GM12878 (cell line): Measurements from ENCODE around the gene CD14. TPM values are rescaled to one million over a fixed set of nuclear protein-coding genes. Genes with fewer than 3 reads are reported as not detected.

Experiments used
- ATAC-seq: fragments of 200-7000 bp; cut with Tn5 transposase; 3 replicates; pipeline ENCODE4 v1.9.1; 2020; ENCODE audit warnings: mild to moderate bottlenecking, moderate library complexity
- BruUV-seq: library from RNA; stranded (reverse); fragments of 400-500 nt; replicated peaks from 2 replicates; lab custom pipeline; 2021; lab: Mats Ljungman, UMichigan
- CTCF ChIA-PET: fragments of 300-600 bp; sonication (Branson Sonifier 250); formaldehyde crosslinking; extraction: SDS; loops from one replicate; lab custom pipeline; 2021; ENCODE audit warnings: inconsistent platforms; lab: Yijun Ruan, JAX
- POLR2A ChIA-PET: fragments of 350-600 bp; formaldehyde crosslinking; extraction: SDS; loops from one replicate; lab custom pipeline; 2021; ENCODE audit warnings: inconsistent platforms; lab: Charles Lee
- RAD21 ChIA-PET: fragments of 300-600 bp; sonication (Branson Sonifier 250); formaldehyde crosslinking; loops from one replicate; lab custom pipeline; 2023; ENCODE audit warnings: antibody characterized with exemption; ENCODE audit not compliant: unreplicated experiment; lab: Charles Lee
- SMC1A ChIA-PET: fragments of 300-600 bp; sonication (Branson Sonifier 250); formaldehyde crosslinking; loops from one replicate; lab custom pipeline; 2023; ENCODE audit not compliant: unreplicated experiment, uncharacterized antibody; lab: Charles Lee
- DNase-seq: peaks from one replicate; pipeline ENCODE4 v3.0.0-alpha.2; 2011; ENCODE audit warnings: low read depth, low spot score
- FAIRE-seq: peaks from 3 replicates; lab custom pipeline; 2011; peaks lifted over from hg19 to GRCh38; lab: Jason Lieb, UNC
- H2AFZ ChIP-seq: 2 replicates; pipeline ENCODE4 v1.6.0; 2011; ENCODE audit warnings: low read depth, low read length, control low read depth; ENCODE audit not compliant: control insufficient read depth
- H3K27ac ChIP-seq: 2 replicates; pipeline ENCODE4 v1.5.1; 2011; ENCODE audit warnings: control low read depth; ENCODE audit not compliant: control insufficient read depth, insufficient read depth
- H3K27me3 ChIP-seq, 2 experiments: replicated peaks in 1 of 2; 2 replicates each; pipeline versions ENCODE4 v1.6.0 to v1.6.1; 2011; ENCODE audit warnings: low read length in 1 of 2; ENCODE audit not compliant: control insufficient read depth in 2 of 2, insufficient read depth in 2 of 2
- H3K36me3 ChIP-seq, 2 experiments: 2 replicates each; pipeline ENCODE4 v1.5.1; 2011; ENCODE audit warnings: low read length in 1 of 2; ENCODE audit not compliant: control insufficient read depth in 2 of 2, insufficient read depth in 2 of 2
- H3K4me1 ChIP-seq: 2 replicates; pipeline ENCODE4 v1.6.1; 2011; ENCODE audit warnings: mild to moderate bottlenecking, low read length, moderate library complexity, mixed read lengths; ENCODE audit not compliant: control insufficient read depth, insufficient read depth
- H3K4me2 ChIP-seq: 2 replicates; pipeline ENCODE4 v1.6.0; 2011; ENCODE audit warnings: control low read depth; ENCODE audit not compliant: control insufficient read depth, insufficient read depth
- H3K4me3 ChIP-seq: fragments of 200-600 bp; sonication (generic); 2 replicates; pipeline ENCODE4 v1.5.1; 2016
- H3K79me2 ChIP-seq: 2 replicates; pipeline ENCODE4 v1.6.0; 2011; ENCODE audit warnings: low read length; ENCODE audit not compliant: control insufficient read depth, insufficient read depth
- H3K9ac ChIP-seq: 2 replicates; pipeline ENCODE4 v1.8.0; 2011; ENCODE audit warnings: low read length, control low read depth, mixed read lengths; ENCODE audit not compliant: control insufficient read depth, insufficient read depth
- H3K9me3 ChIP-seq: replicated peaks from 3 replicates; pipeline ENCODE4 v1.5.1; 2011; ENCODE audit warnings: mild to moderate bottlenecking, low read length; ENCODE audit not compliant: control insufficient read depth, insufficient read depth
- H4K20me1 ChIP-seq: 2 replicates; pipeline ENCODE4 v1.6.0; 2011; ENCODE audit not compliant: control insufficient read depth, insufficient read depth
- CEBPZ ChIP-seq: fragments of 150-350 bp; IDR thresholded peaks from 2 replicates; pipeline ENCODE4 v1.6.1; 2016; ENCODE audit warnings: low read depth, low read length
- HDGF ChIP-seq: fragments of 450-650 bp; IDR thresholded peaks from 2 replicates; pipeline ENCODE4 v1.6.1; 2016; ENCODE audit warnings: antibody characterized with exemption
- IRF5 ChIP-seq: fragments of 450-650 bp; IDR thresholded peaks from 2 replicates; pipeline ENCODE4 v1.6.1; 2017; ENCODE audit warnings: borderline replicate concordance
- LARP7 ChIP-seq: fragments of 450-650 bp; IDR thresholded peaks from 2 replicates; pipeline ENCODE4 v1.6.1; 2017; ENCODE audit warnings: mild to moderate bottlenecking
- MYB ChIP-seq: fragments of 150-350 bp; IDR thresholded peaks from 2 replicates; pipeline ENCODE4 v1.6.1; 2014; ENCODE audit warnings: mild to moderate bottlenecking, low read depth, low read length, borderline replicate concordance
- NFYA ChIP-seq: IDR thresholded peaks from 2 replicates; pipeline ENCODE4 v1.6.1; 2011; ENCODE audit warnings: low read depth, mild to moderate bottlenecking, low read length, improper control_type of control experiment, borderline replicate concordance
- STAT1 ChIP-seq: fragments of 450-650 bp; conservative IDR thresholded peaks from 2 replicates; pipeline ENCODE4 v1.6.1; 2014; ENCODE audit warnings: antibody characterized with exemption, mild to moderate bottlenecking
- STAT3 ChIP-seq: IDR thresholded peaks from 2 replicates; pipeline ENCODE4 v1.6.1; 2011; ENCODE audit warnings: low read depth, low read length, improper control_type of control experiment
- TCF12 ChIP-seq: IDR thresholded peaks from 2 replicates; pipeline ENCODE4 v1.6.1; 2011; ENCODE audit warnings: low read depth, mild to moderate bottlenecking, low read length
- ZBTB40 ChIP-seq: fragments of 450-650 bp; IDR thresholded peaks from 2 replicates; pipeline ENCODE4 v1.6.1; 2016; ENCODE audit warnings: mild to moderate bottlenecking, moderate library complexity, borderline replicate concordance
- ZNF24 ChIP-seq: fragments of 450-650 bp; IDR thresholded peaks from 2 replicates; pipeline ENCODE4 v1.6.1; 2017; ENCODE audit warnings: antibody characterized with exemption, mild to moderate bottlenecking
- ZNF687 ChIP-seq: fragments of 450-650 bp; IDR thresholded peaks from 2 replicates; pipeline ENCODE4 v1.6.1; 2017; ENCODE audit warnings: mild to moderate bottlenecking, moderate library complexity
- WGBS: methylation state at CpG from one replicate; pipeline ENCODE4 v1.1.6; 2016; ENCODE audit warnings: low lambda C conversion rate; ENCODE audit not compliant: insufficient replicate concordance, insufficient coverage; ENCODE audit errors: missing lambda C conversion rate; 5-methylcytosine and 5-hydroxymethylcytosine counted together
- in situ Hi-C: fragments of 300-500 bp; cut with MboI; formaldehyde crosslinking; loops from 9 replicates; pipeline ENCODE4 v1.14.3; 2018; ENCODE audit warnings: mixed read lengths
- intact Hi-C: fragments of 100-400 bp; cut with micrococcal nuclease; formaldehyde crosslinking; loops from one replicate; pipeline ENCODE4 v1.14.2; 2022; ENCODE audit not compliant: unreplicated experiment
- polyA plus RNA-seq, 11 experiments: library from polyadenylated mRNA; depleted of rRNA in 4 of 11; unstranded in 6 of 11; stranded (reverse) in 5 of 11; fragments of >200 nt; fragmentation: Nextera tagmentation in 4 of 11; fragmentation: Illumina TruSeq in 1 of 11; extraction: Ambion mirVana in 4 of 11; extraction: Trizol in 1 of 11; gene quantifications; 1 replicate in 1 of 11; 2 replicates in 10 of 11; pipeline versions ENCODE4 v1.2.1 to v1.2.3, GENCODE V29; 2011 to 2016; ENCODE audit warnings: inconsistent platforms in 2 of 11, missing spikeins in 2 of 11, low read depth in 1 of 11
- total RNA-seq, 4 experiments: library from RNA; depleted of rRNA in 3 of 4; stranded (reverse); fragments of >200 nt in 3 of 4; fragmentation: Illumina TruSeq in 1 of 4; extraction: Trizol in 1 of 4; gene quantifications; 2 replicates each; pipeline versions ENCODE4 v1.2.1 to v1.2.3, GENCODE V29; 2013 to 2021

CD14 gene
- total and polyA plus RNA-seq, 10 of the 15 experiments (the other 5 are each of a cell fraction or from before 2014, with no cell fraction given), result 0.09 to 0.72 (median 0.18) TPM; not detected in 5

- 96% methylated on average over 7 of the region's 7 CpGs for WGBS
- no TSS peak for BruUV-seq
- ATAC-seq, result no peak
- TF ChIP-seq STAT1 (no peak), CEBPZ (no peak), ZBTB40 (no peak), STAT3 (no peak), MYB (no peak), IRF5 (no peak), ZNF24 (no peak), TCF12 (no peak), HDGF (no peak), NFYA (no peak), LARP7 (no peak), ZNF687 (no peak)
Measured at GRCh38 chr5:140678993-140679392, 46.0 kb upstream of the CD14 start.

More at GRCh38 chr5:140678993-140679392, 46.0 kb upstream of the CD14 start:
- Histone ChIP-seq H3K4me3 (no peak overlapping the region), H2AFZ (no peak overlapping the region), H3K4me2 (no peak overlapping the region), H3K79me2 (no peaks in the 10 kb centered on the region), H3K9ac (no peak overlapping the region), H3K36me3 (peaks cover 24 to 33% of the 10 kb centered on the region in 2 experiments), H3K27me3 (no peaks in the 10 kb centered on the region), H4K20me1 (no peaks in the 10 kb centered on the region; the same call in 1 of the 2 replicates), H3K9me3 (no peaks in the 10 kb centered on the region), H3K4me1 (no peaks in the 10 kb centered on the region), H3K27ac (no peak overlapping the region)
- intact Hi-C loops, result no loop called here
- in situ Hi-C loops, result no loop called here
- SMC1A ChIA-PET, result interaction anchor here (2.0 kb wide), 1 partner anchor 12 kb away, joined by 9 read pairs; the partner anchor contains the start of genes HARS1 and HARS2
- FAIRE-seq (peak; percentile 56), DNase-seq (no peak)
- CTCF ChIA-PET, result interaction anchor here (1.2 kb wide), 1 partner anchor 12 kb away, joined by 3 read pairs; the partner anchor contains the start of genes HARS1 and HARS2
- RAD21 ChIA-PET, result no interaction called here
- POLR2A ChIA-PET, result no interaction called here
